ENCODE measurements around the gene PLEKHH2.

PLEKHH2 gene

DNA sequence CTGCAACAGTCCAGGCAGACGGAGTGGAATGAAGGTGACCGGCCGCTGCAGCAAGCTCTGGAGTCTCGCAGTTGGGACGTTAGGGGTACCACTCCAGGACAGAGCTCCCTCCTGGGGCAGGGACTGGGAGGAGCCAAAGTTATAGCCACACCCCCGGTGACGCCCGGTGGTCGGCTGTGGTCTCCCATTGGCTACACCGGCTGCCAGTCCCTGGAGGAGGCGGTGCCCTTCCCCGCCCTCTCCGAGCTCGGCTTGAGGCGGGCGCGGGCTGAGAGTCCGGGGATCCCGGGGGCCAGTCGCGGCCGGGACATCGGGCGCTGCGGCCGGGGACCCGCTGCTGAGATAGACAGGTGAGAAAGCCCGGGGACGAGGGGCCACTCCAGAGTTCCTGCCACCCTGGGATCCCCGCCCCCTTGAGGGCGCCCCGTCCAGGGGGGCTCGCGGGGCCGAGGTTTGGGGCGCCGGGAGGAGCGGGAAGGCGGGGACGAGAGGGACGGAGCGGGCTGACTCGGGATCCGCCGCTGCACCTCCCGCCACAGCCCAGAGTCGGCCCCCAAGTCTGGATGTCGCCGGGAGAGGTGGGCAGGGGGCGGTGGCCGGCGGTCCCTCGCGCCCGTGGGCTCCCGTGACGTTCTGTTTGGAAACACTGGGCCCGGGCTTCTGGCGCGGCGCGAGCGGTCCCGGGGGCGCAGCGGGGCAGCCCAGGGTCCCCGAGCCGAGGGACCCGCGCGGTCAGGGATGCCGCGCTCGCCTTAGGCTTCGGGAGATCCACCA is at the start of gene PLEKHH2:
Gene PLEKHH2, plus strand, starts transcription at position 231 of the 774 bp plus-strand sequence. CDS start 7,414 bp downstream, outside the sequence.
- Histone ChIP-seq H3K27ac (ENCODE audit: low read depth, low read length) (no peak within 1 kb of the TSS), H3K4me1 (ENCODE audit: control insufficient read depth, low read length) (peaks cover 21% of the 10 kb centered on the region), H3K27me3 (ENCODE audit: control insufficient read depth, low read length) (peaks cover 26% of the 10 kb centered on the region), H3K36me3 (ENCODE audit: control insufficient read depth, low read length) (no peaks in the 10 kb centered on the region), H3K4me2 (ENCODE audit: low read length) (peak within 1 kb of the TSS; percentile 23; the same call in 1 of the 2 replicates), H3K9me3 (ENCODE audit: control insufficient read depth, insufficient read depth, low read length) (0 out of 2 replicates have a peak, but pooled peaks cover 2% of the 10 kb centered on the region), H3K9me2 (replicated peaks; ENCODE audit: control insufficient read depth, low read length) (no peaks in the 10 kb centered on the region), H3K4me3 (ENCODE audit: low read length) (no peak within 1 kb of the TSS; the same call in 1 of the 2 replicates), H3K79me2 (ENCODE audit: control insufficient read depth, low read length) (no peaks in the 10 kb centered on the region), H3F3A (ENCODE audit: control insufficient read depth, insufficient read depth) (no peaks in the 10 kb centered on the region), H4K20me1 (ENCODE audit: control insufficient read depth, insufficient read depth, low read depth, low read length) (no peaks in the 10 kb centered on the region)
- TF ChIP-seq, protein P1, sequence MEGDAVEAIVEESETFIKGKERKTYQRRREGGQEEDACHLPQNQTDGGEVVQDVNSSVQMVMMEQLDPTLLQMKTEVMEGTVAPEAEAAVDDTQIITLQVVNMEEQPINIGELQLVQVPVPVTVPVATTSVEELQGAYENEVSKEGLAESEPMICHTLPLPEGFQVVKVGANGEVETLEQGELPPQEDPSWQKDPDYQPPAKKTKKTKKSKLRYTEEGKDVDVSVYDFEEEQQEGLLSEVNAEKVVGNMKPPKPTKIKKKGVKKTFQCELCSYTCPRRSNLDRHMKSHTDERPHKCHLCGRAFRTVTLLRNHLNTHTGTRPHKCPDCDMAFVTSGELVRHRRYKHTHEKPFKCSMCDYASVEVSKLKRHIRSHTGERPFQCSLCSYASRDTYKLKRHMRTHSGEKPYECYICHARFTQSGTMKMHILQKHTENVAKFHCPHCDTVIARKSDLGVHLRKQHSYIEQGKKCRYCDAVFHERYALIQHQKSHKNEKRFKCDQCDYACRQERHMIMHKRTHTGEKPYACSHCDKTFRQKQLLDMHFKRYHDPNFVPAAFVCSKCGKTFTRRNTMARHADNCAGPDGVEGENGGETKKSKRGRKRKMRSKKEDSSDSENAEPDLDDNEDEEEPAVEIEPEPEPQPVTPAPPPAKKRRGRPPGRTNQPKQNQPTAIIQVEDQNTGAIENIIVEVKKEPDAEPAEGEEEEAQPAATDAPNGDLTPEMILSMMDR (IDR thresholded peaks at IDR 0.05; ENCODE audit: low read depth, low read length, poor library complexity, severe bottlenecking), result no peak
- no peak for TF ChIP-seq EZH2phosphoT487 (IDR thresholded peaks at IDR 0.05; ENCODE audit: borderline replicate concordance, low read length)

DNA sequence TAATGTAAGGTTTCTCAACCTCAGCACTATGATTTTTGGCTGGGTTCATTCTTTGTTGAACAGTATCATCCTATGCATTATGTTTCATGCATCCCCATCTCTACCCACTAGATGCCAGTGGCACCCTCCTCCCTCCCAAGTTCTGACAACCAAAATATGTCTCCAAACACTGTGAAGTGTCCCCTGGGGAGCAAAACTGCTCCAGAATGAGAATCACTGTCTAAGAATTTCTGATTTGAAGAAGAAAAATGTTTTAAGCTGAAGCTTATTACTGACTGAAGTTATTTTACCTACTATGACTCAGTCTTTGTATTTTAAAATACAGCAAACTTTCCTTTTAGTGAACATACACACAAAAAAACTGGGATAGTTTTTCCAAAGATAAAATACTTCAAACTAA is 44.6 kb upstream of the PLEKHH2 start:
- Histone ChIP-seq H3K79me2 (ENCODE audit: control insufficient read depth, low read length) (peaks cover 30% of the 10 kb centered on the region), H3K4me2 (ENCODE audit: low read length) (no peak overlapping the region), H3K9me2 (replicated peaks; ENCODE audit: control insufficient read depth, low read length) (no peaks in the 10 kb centered on the region), H3K9me3 (ENCODE audit: control insufficient read depth, insufficient read depth, low read length) (no peaks in the 10 kb centered on the region), H4K20me1 (ENCODE audit: control insufficient read depth, insufficient read depth, low read depth, low read length) (no peaks in the 10 kb centered on the region), H3F3A (ENCODE audit: control insufficient read depth, insufficient read depth) (peaks cover 3% of the 10 kb centered on the region; the same call in 1 of the 2 replicates), H3K4me1 (ENCODE audit: control insufficient read depth, low read length) (peaks cover 18% of the 10 kb centered on the region), H3K27me3 (ENCODE audit: control insufficient read depth, low read length) (no peaks in the 10 kb centered on the region), H3K27ac (ENCODE audit: low read depth, low read length) (no peak overlapping the region), H3K36me3 (ENCODE audit: control insufficient read depth, low read length) (peaks cover 53% of the 10 kb centered on the region), H3K4me3 (ENCODE audit: low read length) (no peak overlapping the region)
- no peak for TF ChIP-seq EZH2phosphoT487 (IDR thresholded peaks at IDR 0.05; ENCODE audit: borderline replicate concordance, low read length)
- TF ChIP-seq, protein P1 (IDR thresholded peaks at IDR 0.05; ENCODE audit: low read depth, low read length, poor library complexity, severe bottlenecking), result no peak

DNA sequence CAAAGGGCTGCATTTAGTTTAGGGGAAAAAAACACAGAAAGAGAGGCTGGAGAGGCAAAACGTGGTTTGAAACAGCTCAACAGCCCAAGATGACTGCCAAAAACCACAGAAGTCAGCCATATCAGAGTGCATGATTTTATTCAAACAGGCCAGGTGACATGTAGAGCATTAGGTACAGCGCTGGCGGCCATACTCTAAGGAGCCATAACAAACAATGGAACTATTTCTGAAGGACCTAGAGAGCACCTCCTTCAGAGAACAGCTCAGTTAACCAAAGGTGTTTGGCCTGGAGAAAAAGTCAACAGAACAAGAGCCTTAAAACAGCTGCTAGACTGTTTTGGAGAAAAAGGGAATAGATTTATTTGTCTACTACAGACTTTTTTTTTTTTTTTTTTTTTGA is 43.8 kb upstream of the PLEKHH2 start:
- TF ChIP-seq, protein P1 (IDR thresholded peaks at IDR 0.05; ENCODE audit: low read depth, low read length, poor library complexity, severe bottlenecking), result no peak
- no peak for TF ChIP-seq EZH2phosphoT487 (IDR thresholded peaks at IDR 0.05; ENCODE audit: borderline replicate concordance, low read length)
- no peak overlapping the region for H3K27ac ChIP-seq (ENCODE audit: low read depth, low read length)
- H3F3A ChIP-seq (ENCODE audit: control insufficient read depth, insufficient read depth), result peaks cover 4% of the 10 kb centered on the region; the same call in 1 of the 2 replicates
- H3K36me3 ChIP-seq (ENCODE audit: control insufficient read depth, low read length), result peaks cover 48% of the 10 kb centered on the region
- H3K27me3 ChIP-seq (ENCODE audit: control insufficient read depth, low read length), result no peaks in the 10 kb centered on the region
- H3K4me3 ChIP-seq (ENCODE audit: low read length), result no peak overlapping the region
- no peaks in the 10 kb centered on the region for H3K9me2 ChIP-seq (replicated peaks; ENCODE audit: control insufficient read depth, low read length)
- H3K79me2 ChIP-seq (ENCODE audit: control insufficient read depth, low read length), result peaks cover 30% of the 10 kb centered on the region
- no peak overlapping the region for H3K4me2 ChIP-seq (ENCODE audit: low read length)
- peaks cover 18% of the 10 kb centered on the region for H3K4me1 ChIP-seq (ENCODE audit: control insufficient read depth, low read length)
- no peaks in the 10 kb centered on the region for H3K9me3 ChIP-seq (ENCODE audit: control insufficient read depth, insufficient read depth, low read length)
- H4K20me1 ChIP-seq (ENCODE audit: control insufficient read depth, insufficient read depth, low read depth, low read length), result no peaks in the 10 kb centered on the region
